Coronary artery (tissue), 2 donors: ENCODE measurements around the gene VIL1.

ENCODE experiments used
- DNase-seq: peaks from one replicate; pipeline ENCODE4 v3.0.0-alpha.2; 2017; ENCODE audit warnings: low spot score
- H3K27ac ChIP-seq, 2 donors: fragments of 200-600 bp; sonication (generic); one replicate each; pipeline ENCODE4 v1.5.1; 2016 to 2019
- H3K4me3 ChIP-seq: fragments of 200-600 bp; sonication (generic); 2 replicates; pipeline ENCODE4 v1.5.1; 2016; ENCODE audit warnings: mild to moderate bottlenecking, moderate library complexity
- CTCF ChIP-seq: fragments of 200-600 bp; sonication (generic); IDR thresholded peaks from one replicate; pipeline ENCODE4 v1.5.1; 2019; ENCODE audit warnings: antibody characterized with exemption

Gene VIL1

DNA sequence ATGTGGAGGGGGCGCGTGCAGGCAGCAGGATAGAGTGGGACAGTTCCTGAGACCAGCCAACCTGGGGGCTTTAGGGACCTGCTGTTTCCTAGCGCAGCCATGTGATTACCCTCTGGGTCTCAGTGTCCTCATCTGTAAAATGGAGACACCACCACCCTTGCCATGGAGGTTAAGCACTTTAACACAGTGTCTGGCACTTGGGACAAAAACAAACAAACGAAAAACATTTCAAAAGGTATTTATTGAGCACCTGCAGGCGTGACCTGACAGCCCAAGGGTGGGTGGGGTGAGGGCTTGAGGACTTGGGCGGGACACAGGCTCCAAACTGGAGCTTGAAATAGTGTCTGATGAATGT is 23.9 kb upstream of the VIL1 start:
- DNase-seq: no peak
- Histone ChIP-seq H3K4me3 (no peak overlapping the region), H3K27ac (peak overlapping the region in 1 of 2 donors; percentile 96)
- TF ChIP-seq CTCF: no peak

- no peak for DNase-seq
- peak overlapping the region; percentile 88 for H3K4me3 ChIP-seq
- H3K27ac ChIP-seq: peak overlapping the region; percentile 96
- TF ChIP-seq CTCF: no peak
Observed at GRCh38 chr2:218395456-218395825, 23.5 kb upstream of the VIL1 start.

DNA sequence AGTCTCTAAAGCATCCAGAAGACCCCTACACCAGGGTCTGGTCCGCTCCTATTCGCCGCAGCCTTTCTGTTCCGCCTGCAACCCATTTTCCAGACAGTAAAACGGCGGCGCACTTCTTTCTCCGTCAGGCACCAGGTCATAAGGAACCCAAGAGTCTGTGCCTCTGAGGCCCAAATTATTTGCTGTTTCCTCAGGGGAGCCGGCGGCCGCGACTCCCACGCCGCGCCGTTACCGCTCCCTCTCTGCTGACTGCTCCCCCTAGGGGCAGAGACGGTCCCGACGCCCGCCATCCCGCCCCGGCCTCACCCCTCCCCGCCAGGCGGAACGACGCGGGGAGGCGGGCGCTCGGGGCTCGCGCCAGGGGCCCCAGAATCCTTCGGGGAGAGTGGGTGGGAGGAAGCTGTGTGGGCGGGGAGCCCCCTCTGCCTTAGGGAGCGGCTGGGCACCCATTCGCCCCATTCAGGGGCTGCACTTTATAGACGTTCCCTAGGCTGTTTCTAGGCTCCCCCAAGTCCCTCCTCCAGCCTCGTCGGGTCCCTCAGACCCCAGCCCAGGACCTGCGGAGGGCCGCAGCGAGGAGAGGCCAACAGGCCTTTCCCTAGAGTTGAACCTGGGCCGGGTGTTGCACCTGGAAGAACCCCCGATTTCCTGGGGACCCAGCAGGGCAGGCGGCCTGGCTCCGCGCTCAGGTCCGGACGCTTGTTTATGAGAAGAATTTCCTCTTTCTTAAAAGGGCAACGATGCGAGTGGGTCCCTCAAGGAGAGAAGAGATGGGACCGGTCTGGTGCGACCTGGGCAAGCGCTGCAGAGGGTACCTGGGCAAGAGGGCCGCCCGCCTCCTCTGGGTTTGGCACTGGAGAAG is 22.9 kb upstream of the VIL1 start:
- Histone ChIP-seq H3K4me3 (peak overlapping the region; percentile 88), H3K27ac (peak overlapping the region; percentile 96)
- TF ChIP-seq CTCF: peak; percentile 84
- DNase-seq: peak; percentile 97

DNA sequence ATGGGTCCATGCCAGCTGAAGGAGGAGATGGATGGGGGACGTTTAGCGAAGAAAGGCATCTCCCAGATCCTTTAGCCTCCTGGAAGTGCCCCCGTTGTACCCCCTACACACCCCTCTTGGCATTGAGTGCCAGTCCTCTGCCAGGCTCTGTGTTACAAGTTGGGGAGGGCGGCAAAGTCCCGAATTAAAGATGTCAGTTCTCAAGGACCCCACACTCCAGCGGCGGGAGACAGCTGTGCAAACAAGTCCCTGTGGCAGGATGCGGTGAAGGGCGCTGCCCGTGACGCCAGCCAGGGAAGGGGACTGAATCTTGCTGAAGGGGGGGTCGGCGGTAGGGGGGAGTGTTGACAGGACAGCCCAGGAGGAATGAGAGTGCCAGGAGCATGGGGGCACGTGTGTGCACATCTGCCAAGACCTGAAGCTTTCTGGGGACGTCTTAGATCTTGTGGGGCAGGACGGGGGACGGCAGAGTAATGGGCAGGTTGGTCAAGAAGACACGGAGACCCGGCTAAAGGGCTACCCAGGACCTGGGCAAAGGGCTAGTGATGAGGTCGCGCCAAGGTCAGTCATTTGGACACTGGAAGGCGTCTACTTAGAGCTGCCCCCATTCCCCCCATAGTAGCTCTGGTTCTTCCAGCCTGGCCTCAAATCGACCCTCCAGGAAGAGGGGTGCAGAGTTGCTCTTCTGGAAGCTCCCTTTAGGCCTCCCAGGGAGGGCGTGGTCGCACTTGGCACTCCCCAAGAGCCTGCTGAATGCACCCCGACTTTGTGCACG is 22.0 kb upstream of the VIL1 start:
- DNase-seq: peak; percentile 93
- peak overlapping the region; percentile 88 for H3K4me3 ChIP-seq
- no peak for TF ChIP-seq CTCF
- H3K27ac ChIP-seq: peak overlapping the region; percentile 96

GRCh38 chr2:218397463-218397819 is 21.5 kb upstream of the VIL1 start:
- Histone ChIP-seq H3K27ac (peak overlapping the region; percentile 96), H3K4me3 (peak overlapping the region; percentile 88)
- no peak for DNase-seq
- no peak for TF ChIP-seq CTCF

GRCh38 chr2:218397820-218398436 is 21.0 kb upstream of the VIL1 start:
- peak; percentile 89 for DNase-seq
- H3K4me3 ChIP-seq: peak overlapping the region; percentile 88
- peak overlapping the region; percentile 96 for H3K27ac ChIP-seq
- TF ChIP-seq CTCF: no peak
